ENCODE measurements around the gene PCBP3.

The PCBP3 gene

GRCh38 chr21:45989355-45990048, 346.0 kb downstream of the PCBP3 start:
- no peak for DNase-seq

GRCh38 chr21:45990049-45990711, 346.7 kb downstream of the PCBP3 start:
- no peak for DNase-seq

- DNase-seq = no peak
Observed at GRCh38 chr21:45990741-45991605, 347.4 kb downstream of the PCBP3 start.

- DNase-seq = no peak
Observed at GRCh38 chr21:45991606-45992300, 348.2 kb downstream of the PCBP3 start.
